ENCODE results near the gene USP32.
"Not testable (repeated sequence)": the region's sequence is repeated elsewhere in the genome, so short reads cannot be mapped to it uniquely, and the experiment has no call there.

The USP32 gene

DNA sequence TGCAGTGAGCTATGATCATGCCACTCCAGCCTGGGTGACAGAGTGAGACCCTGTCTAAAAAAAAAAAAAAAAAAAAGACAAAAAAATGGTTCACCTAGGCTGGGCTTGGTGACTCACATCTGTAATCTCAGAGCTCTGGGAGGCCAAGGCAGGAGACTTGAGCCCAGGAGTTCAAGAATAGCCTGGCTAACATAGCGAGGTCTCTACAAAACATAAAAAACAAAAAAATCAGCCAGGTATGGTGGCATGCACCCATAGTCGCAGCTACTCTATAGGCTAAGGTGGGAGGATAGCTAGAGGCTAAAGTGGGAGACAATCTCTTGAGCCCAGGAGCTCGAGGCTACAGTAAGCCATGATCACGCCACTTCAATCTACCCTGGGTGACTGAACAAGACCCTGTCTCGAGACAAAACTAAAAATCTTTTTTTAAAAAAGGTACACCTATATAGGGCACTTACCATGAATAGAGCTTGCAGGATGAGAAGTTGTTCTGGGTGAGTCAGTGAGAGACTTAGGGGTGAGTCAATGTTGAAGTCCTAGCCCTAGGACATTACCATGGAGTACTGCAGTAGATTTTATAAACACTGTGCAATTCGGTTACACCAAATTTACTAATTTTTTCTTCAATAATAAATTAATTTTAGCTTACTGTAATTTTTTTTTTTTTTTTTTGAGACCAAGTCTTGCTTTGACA lies 19.0 kb downstream of the USP32 start:
- DNase-seq: no peak

DNA sequence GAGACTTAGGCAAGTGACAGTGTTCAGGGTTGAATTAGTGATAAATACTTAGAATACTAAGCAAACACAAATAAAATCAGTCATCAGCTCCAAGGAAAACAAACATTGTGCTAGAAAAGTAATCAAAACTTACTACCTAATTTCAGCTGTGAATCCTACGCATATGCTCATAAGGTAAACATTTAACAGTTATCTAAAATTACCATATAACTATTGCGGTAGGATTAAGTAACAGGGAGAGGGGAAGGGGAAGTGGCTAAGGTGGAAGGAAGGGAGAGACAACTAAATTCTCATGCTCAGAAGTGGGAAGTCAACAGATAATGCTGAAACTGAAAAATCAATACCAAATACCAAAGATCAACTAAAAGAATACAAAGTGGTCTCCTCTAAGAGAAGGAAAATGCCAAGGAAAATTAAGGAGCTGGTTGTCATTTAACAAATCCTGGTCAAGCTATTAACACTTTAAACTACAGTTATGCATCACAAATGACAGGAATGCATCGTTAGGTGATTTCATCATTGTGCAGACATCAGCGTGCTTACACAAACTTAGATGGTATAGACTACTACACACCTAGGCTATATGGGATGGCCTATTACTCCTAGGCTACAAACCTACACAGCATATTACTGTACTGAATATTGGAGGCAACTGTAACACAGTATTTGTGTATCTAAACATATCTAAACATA lies 20.0 kb downstream of the USP32 start:
- DNase-seq: no peak

DNA sequence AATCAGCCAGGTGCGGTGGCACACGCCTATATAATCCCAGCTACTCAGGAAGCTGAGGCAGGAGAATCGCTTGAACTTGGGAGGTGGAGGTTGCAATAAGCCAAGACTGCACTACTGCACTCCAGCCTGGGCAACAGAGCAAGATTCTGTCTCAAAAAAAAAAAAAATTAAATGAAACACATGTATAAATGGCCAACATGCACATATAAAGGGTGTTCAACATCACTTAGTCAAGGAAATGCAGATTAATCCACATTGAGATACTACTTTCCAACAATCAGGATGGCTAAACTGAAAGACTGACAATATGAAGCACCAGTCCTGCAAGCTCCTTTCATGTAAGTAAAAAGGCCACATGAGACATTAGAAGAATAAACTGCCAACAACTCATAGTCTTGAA lies 20.5 kb downstream of the USP32 start:
- no peak for DNase-seq

DNA sequence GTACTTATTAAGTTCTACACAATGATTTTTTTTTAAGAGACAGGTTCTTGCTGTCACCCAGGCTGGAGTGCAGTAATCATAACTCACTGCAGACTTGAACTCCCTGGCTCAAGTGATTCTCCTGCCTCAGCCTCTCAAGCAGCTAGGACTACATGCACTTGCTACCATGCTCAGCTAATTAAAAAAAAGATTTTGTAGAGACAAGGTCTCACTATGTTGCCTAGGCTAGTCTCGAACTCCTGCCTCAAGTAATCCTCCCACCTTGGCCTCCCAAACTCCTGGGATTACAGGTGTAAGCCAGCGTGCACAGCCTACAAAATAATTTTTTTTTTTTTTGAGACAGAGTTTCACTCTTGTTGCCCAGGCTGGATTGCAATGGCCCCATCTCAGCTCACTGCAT lies 22.2 kb downstream of the USP32 start:
- no peak for DNase-seq

DNA sequence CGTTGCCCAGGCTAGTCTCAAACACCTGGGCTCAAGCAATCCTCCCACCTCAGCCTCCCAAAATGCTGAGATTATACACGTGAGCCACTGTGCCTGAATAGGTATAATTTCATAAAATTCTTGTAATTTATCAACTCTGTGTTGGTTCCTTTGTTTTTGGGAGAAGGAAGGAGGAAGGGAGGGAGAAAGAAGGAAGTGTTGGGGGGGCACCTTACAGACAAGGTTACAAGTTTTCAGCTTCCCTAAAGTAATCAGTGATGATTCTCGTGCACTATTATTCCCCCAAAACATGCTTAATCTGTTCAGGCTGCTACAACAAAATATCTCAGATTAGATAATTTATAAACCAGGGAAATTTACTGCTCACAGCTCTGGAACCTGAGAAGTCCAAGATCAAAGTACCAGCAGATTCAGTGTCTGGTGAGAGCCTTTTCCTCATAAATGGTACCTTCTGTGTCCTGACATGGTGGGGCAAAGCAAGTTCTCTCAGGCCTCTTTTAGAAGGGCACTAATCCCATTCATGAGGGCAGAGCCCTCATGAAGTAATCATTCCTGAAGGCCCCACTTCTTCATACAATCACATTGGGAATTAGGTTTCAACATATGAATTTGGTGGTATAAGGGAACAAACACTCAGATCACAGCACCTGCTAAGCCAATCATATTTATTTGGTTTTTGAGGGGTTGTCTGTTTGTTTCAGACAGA lies 28.1 kb downstream of the USP32 start:
- no peak for DNase-seq

DNA sequence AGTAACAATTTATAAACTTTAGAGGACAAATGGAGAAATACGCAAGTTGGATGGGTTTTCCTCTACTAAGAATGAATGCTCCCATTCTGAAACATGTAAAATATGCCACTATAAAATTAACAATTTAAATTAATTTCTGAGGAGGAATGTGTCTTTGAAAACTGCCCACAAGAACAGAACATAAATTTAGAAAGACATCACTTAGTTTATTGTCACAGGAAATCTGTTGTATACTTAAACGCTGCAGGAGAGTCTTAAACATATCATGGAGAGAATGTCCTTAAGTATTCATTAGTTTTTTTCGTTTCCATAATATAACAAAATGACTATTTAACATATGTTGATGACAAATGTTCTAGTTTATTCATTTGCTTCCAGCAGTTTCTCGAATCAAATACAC lies 29.6 kb downstream of the USP32 start:
- DNase-seq: no peak

DNA sequence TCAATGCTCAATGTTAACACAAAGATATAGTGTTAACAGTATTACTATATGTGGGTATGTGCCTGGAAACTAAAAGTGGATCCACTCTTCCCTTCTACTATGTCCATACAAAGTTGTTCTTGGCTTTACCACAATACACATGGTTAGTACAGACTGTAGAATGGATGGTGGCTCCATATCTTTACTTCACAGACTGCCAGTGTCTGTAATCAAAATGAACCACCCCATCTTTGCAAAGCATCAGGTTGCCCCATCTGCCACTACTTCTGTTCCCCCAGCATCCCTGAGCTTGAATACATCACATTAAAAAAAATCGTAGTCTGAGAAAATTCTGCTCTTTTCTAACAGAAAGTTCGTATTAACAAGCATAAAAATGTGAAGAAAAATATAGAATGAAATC lies 30.0 kb downstream of the USP32 start:
- DNase-seq: no peak

DNA sequence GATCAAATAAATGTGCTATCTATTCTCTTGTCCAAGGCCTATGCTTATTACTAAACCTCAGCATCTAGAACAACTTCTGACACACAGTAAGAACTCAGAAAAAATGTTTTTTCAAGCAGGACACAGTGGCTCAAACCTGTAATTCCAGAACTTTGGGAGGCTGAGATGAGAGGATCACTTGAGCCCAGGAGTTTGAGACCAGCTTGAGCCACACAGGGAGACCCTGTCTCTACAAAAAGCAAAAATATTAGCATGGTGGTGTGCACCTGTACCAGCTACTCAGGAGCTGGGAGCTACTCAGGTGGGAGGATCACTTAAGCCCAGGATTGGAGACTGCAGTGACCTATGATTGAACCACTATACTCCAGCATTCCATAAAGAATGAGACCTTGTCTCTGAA lies 32.5 kb downstream of the USP32 start:
- DNase-seq: no peak

DNA sequence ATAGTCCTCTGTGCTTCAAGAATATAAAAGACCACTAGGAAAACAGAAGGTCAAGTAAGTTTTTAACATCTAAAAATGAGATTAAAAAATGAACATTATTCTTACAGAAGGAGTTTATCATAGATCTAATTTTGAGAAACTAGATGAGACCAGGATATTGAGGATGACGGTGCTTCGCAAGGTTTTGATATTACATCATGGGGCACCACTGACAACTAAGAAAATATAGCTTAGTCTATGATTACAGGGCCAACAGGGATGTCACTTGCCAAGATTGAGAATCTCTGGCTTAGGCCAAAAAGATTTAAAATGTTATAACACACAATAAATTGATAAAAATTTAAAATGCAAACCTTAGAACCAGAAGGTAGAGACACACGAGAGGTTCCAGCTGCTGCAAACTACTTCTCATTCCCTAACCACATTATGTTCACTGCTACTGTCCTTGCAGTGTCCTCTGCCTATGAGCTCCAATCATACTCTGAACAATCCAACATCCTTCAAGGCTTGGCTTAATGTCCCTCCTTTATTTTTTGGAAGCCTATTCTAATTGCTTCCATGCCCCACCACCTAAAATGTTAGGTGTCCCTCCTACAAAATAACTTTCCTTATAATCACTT lies 33.2 kb downstream of the USP32 start:
- no peak for DNase-seq

DNA sequence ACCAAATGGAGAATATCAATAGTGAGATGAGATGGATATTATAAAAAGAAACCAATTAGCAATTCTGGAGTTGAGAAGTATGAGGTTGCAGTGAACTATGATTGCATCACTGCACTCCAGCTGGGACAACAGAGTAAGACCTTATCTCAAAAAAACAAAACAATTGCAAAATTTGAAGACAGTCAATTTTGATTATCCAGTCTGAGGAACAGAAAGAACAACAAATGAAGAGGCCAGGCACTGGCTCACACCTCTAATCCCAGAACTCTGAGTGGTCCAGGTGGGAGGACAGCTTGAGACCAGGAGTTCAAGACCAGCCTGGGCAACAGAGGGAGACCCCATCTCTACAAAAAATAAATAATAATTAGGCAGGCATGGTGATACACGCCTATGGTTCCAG lies 35.0 kb downstream of the USP32 start:
- DNase-seq: no peak

DNA sequence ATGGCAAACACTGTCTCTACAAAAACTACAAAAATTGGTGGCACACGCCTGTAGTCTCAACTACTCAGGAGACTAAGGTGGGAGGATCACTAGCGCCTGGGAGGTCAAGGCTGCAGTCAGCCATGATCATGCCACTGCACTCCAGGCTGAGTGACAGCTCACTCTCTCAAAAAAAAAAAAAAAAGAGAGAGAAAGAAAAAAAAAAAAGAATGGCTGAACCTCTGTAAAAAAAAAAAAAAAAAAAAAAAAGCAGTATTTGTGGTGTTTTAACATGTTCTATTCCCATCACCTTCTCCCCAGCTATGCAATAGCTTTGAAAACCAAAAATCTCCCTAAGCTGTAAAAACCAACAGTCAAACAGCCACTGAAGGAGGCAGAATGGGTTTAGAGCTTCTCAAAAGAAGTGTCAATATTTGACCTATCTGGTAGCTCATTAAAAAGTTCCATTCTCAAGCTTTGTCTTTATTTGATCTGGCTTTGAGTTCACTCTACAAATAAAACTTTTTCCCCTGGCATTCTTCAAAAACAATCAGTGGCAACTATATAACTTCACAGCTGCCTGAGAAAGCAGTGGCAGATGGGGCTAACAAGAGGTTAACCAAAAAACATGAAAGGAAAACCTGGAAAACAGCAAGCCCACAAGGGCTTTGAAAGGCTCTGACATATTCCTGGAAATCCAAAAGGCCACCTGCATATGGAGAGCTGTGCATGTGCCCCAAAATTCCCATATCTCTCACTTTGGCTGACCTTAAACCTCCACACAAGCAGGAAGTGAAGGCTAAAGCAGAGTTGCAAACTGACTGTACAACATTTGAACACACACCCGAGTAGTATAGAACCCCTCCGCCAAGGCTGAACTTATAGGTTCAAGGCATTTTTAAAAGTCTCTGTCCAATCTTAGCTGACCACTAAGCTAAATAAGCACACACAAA lies 36.0 kb downstream of the USP32 start:
- no peak for DNase-seq

DNA sequence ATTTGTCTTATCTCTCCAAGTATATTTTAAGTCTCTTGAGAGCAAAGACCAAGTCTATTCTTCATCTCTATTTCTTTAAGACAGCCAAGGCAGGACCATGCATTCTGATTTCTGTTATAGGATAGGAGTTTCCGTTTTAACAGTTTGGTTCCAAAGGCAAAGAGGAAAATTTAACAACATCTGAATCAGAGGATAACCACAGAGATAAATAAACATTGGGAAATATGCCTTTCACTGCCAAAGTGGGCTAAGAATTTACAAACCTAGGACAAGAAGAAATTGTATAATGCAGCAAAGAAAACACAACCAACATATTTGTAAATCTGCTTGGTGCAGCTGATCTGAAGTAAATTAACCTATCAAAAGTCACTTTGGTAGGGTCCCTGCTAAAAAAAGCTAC lies 37.7 kb downstream of the USP32 start:
- no peak for DNase-seq

DNA sequence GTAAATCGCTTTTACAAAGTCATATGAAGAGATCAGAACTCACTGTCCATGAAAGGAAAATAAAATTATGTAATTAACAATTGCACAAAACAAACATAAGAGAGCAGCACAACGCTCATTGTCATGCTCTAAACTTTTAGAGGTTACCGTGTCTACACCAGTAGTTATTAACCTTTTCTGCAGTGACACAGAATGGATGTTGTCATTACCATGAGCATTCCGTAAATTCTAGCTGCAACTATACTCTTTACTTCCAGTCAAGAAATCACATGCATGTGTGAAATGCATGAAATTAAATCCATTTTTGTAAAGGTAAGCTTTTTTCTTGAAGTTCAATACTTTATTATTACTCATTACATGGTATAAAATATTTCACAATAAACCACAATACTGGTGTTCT lies 38.2 kb downstream of the USP32 start:
- no peak for DNase-seq

DNA sequence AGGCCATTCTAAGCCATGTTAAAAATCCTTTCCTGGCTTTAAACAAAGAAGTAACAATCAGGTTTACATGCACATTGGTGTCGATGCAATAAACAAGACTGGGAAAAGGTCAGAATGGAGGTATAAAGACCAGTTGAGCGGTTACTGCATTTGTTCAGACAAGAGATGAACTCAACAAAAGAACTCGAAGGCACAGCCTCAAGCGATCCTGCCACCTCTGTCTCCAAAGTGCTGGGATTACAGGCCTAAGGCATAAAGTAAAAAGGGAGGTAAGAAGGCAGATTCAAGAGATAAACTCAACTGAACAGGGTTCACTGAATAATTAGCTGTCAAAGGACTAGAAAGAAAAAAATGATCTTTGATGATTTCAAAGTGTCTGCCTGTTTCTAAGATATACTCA lies 39.4 kb downstream of the USP32 start:
- DNase-seq: no peak

DNA sequence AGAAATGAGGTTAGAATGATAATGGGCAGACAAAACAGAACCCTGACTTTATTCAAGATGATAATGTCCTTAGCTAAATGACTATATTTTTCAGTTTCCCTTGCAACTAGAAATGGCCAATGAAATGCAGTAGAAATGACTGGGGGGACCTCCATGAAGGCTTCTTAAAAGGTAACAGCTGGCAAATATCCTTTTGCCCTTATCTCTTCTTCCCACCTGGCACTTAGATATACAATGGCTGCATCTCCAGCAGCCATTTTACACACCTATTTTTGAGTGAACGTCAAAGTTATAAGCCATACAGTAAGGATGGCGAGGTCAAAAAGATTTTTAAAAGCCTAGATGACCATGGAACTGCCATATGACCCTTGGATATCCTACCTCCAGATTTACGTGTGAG lies 39.9 kb downstream of the USP32 start:
- DNase-seq: no peak

DNA sequence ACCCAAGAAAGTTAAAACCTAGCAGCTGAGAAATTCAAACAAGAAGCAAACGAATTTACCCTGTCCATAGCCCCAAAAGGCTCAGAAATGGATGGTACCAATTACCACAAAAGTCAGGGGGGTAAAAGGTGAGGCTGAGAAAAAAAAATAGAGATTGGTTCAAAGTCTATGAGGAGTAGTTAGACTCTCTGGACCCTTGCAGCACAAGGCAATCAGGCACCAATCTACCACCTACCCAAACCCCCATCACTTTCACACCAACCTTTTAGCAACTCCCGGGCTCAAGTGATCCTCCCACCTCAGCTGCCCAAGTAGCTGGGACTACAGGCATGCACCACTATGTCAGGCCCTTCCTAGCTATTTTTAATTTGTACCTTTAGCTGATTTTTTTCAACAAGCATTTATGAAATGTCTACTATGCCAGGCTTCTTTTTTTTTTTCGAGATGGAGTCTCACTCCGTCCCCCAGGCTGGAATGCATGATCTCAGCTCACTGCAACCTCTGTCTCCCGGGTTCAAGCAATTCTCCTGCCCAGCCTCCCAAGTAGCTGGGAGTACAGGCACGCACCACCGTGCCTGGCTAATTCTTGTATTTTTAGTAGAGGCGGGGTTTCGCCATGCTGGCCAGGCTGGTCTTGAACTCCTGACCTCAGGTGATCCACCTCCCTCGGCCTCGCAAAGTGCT lies 40.8 kb downstream of the USP32 start:
- DNase-seq: no peak

DNA sequence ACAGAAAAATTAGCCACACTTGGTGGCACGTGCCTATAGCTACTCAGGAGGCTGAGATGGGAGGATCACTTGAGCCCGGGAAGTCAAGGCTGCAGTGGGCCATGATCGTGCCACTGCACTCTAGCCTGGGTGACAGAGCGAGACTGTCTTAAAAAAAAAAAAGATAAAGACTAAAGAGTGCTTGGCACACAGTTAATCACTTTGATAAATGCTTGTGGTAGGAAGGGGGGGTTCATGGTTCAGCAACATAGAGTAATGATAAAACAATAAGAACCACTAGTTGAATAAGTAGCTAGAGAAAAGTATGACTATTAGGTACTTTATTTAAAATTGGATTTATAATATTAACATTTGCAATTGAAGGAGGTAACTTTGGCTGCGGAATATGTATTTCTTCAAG lies 43.3 kb downstream of the USP32 start:
- no peak for DNase-seq

DNA sequence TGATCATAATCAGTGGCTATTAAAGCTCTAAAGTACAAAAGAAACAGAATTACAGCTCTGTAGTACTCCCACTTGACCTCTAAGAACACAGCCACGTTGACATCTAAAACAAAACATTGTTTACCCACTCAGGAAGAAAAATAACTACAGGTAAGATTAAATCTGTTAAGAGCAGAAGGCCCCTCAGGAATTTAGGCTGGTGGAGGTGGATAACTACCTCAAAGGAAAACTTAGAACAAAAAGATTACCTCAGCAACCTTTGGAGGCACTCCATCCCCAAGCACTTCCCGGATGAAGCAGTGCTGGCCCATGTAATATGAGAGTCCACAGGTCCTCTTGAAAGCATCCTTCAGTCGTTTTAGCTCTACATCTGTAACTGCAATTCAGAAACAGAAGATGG lies 46.7 kb downstream of the USP32 start:
- DNase-seq: no peak

DNA sequence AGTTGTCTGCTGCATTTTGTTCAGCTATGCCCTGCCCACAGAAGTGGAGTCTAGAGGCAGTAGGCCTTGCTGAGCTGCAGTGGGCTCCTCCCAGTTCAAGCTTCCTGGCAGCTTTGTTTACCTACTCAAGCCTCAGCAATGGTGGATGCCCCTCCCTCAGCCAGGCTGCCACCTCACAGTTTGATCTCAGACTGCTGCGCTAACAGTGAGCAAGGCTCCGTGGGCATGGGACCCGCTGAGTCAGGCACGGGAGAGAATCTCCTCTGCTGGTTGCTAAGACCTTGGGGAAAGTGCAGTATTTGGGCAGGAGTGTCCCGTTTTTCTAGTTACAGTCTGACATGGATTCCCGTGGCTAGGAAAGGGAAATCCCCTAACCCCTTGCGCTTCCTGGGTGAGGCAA lies 49.4 kb downstream of the USP32 start:
- DNase-seq: not testable (repeated sequence)

DNA sequence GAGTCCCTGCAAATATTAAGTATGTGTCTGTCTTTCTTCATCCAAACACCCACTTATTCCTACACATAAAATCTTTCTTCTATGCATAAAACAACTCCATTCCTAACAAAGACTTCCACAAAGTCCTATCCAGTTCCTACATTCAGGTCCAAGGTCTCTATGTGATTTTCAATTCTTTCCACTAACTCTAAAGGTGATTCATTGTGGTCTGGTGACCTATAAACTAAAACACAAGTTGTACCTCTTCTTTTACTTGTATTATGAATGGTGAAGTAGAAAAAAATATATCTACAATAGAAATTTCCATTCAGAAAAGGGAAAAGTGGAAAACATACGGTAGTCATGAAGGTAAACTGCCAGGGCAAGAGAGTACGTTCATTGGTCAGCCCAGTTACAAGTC lies 56.6 kb downstream of the USP32 start:
- DNase-seq: no peak

DNA sequence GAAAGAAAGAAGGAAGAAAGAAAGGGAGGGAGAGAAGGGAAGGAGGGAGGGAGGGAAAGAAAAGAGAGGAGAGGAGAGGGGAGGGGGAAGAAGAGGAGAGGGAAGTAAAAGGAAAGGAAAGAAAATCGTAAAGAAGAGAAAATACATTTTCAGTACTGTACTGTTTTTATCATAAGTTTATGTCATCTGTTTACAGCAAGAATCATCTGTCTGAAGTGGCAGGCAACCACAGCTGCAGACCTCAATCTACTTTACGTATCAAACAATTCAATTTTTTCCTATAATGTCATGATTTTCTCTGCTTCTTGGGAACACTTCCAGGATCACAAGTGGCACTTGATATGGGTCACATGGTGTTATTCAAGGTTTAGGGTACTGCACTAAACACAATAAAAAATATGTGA lies 58.3 kb downstream of the USP32 start:
- no peak for DNase-seq

All from hypothalamus (tissue), 51 donors.